Endothelial cell of hepatic sinusoid (primary cell): Measurements from ENCODE around the gene SLC22A23.

ENCODE experiments used
- in situ Hi-C: cut with HindIII; loops from 2 replicates; pipeline ENCODE4 v1.10.0; 2017; ENCODE audit warnings: low sequenced_read_pairs

Gene SLC22A23

DNA sequence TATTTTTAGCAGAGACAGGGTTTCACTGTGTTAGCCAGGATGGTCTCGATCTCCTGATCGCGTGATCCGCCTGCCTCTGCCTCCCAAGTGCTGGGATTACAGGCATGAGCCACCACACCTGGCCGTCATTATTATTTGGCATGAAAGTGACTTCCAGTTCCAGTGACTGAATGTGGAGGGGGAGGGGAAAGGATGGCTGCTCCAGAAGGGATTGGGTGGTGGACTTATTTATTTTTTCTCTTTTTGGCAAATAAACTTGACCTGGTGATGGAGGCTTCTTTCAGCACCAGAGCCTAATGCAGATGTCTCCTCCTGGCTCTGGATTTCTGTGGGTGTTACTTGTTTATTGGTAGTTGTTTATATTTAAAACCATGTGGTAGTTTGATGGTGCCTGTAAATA lies 16.9 kb upstream of the SLC22A23 start:
- in situ Hi-C loops, result loop anchor here (5.0 kb wide), 1 partner anchor 101 kb away; no protein-coding TSS in a partner anchor

DNA sequence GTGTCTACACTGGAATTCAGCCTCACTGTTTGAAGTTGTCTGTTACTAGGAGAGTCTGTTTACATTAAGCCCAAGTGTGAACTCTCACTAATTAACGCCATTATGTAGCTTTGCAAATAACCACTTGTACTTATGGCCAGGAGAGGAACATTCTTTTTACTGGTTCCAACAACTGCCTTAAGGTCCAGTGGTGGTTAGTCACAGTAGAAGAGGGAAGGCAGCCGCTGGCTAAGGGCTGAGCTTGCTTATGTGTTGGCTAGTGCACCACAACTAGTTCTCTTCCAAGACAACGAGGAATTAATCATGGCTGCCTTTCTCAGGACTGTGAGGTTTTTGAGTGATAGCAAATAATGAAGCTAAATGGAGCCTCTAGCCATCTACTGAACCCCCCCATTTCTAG lies 14.9 kb upstream of the SLC22A23 start:
- in situ Hi-C loops, result loop anchor here (5.0 kb wide), 1 partner anchor 99 kb away; no protein-coding TSS in a partner anchor

DNA sequence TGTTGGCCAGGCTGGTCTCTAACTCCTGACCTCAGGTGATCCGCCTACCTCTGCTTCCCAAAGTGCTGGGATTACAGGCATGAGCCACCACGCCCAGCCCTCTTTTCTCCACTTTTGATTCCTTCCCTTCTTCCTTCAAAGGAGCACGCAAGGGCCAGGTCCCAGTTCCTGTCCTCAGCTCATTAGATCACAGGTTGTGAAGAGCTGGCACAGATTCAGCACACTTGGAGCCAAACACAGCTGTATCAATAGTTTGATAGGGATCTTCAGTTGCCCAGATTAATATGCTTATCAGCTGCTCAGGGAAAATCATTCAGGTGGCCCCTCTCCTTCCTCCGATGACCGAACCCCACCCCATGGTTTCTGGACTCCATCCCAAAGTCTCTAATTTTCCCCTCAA lies 14.4 kb upstream of the SLC22A23 start:
- in situ Hi-C loops, result loop anchor here (5.0 kb wide), 1 partner anchor 99 kb away; no protein-coding TSS in a partner anchor

DNA sequence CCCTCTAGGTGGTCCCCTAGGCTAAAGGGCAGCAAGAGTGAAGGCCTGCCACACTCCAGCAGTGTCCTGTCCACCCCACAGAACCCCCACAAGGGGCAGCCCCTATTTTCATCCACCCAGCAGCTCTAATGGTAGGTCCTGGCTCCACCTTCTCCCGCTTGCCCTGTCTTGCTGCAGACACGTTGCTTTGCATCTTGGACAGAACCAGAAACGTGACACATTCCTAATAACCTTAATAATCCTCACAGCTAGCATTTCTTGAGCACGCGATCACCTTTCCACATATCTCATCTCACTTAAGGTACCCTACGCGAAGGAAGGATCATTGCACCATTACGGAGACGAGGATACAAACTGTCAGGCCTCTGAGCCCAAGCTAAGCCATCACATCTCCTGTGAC lies 11.7 kb upstream of the SLC22A23 start:
- in situ Hi-C loops, result no loop called here

DNA sequence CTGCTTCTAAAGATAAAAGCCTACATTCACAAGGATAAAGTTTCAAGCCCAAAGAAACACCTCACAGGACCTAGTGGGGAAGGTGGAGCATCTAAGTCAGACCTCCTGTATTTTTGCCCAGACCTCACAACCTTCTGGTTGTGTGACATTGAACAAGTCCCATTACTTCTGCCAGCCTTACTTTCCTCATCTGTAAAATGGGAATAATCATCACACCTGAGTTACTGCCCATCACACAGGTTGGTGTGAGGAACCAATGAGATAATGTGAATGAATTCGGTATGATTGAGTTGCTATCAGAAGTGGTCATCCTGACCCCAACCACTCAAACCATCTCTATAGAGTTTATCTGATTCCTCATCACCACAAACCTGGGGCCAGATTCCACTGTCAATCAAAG lies 11.1 kb upstream of the SLC22A23 start:
- in situ Hi-C loops, result no loop called here

DNA sequence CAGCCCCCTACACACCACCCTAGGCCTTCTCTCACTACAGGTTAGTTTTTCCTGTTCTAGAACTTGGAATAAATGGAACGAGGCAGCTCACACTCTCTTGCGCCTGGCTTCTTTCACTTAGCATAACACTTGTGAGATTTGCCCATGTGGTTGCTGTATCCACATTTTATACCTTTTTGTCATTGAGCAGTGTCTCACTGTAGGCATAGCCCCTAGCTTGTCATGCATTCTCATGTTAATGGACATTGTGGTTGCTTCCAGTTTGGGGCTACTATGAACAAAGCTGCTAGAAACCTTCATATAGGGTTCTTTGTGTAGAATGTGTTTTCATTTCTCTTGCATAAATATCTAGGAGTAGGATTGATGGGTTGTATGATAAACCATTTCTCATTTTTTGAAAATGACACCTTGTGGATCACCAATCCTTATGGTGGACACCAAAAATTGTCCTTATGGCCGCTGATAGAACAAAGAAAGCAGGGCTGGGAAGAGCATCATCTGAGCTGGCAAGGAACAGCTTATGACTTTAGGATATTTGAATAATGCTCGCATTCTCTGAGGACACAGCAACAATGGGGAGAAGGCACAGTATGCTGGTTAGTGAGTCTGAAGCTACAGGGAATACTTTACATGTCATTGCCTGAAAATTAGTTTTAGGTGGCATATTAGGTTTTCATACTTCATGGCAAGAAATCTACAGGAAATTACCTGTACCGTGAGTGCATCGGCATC lies 9.8 kb upstream of the SLC22A23 start:
- in situ Hi-C loops, result no loop called here

DNA sequence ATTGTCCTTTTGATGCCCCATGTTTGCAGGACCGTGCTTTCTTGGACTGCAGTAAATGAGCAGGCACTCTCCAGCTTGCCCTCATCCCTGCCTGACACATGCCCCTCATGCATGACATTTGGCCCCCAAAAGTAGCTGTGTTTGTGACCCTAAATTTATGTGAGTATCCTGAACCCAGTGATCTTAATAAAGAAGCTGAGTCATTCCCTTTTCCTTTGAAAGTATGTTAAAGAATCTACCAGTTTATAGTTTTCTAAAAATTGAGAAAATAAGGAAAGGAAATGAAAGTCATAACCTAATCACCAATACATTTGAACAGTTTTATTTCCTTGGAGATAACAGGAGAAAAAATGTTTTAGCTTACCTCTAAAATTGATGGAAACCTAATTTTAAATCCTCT lies 3.4 kb upstream of the SLC22A23 start:
- in situ Hi-C loops, result no loop called here

DNA sequence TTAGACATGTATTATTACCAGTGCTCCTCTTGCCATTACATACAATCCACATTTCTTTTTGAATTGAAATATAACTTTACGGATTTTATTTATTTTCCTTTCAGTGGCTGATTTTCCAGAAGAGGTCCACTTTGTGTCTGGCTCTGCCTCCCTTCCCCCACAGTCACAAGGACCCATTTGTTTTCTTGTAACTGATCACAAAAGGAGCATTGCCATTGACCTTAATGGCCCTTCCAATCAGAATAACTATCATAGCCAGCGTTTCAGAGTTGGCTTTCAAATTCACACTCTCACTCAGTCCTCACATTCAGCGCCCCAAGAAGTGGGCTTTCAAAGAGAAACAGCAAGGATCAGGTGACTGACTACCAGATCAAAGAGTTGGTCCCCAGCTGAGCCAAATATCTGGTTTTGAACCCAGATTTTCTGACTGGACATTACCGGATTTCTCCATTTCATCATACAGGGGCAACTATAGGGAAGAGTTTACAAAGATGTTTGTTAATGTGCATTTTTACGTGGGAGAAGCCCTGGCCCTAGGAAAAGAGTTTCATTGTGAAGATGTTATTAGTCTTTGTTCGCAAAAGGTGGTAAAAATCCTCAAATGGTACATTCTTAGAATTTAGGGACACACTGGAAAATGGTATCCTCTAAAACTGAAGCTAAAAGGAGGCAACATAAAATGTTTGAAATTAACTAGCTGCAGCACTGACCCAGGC lies 2.0 kb upstream of the SLC22A23 start:
- in situ Hi-C loops, result no loop called here

DNA sequence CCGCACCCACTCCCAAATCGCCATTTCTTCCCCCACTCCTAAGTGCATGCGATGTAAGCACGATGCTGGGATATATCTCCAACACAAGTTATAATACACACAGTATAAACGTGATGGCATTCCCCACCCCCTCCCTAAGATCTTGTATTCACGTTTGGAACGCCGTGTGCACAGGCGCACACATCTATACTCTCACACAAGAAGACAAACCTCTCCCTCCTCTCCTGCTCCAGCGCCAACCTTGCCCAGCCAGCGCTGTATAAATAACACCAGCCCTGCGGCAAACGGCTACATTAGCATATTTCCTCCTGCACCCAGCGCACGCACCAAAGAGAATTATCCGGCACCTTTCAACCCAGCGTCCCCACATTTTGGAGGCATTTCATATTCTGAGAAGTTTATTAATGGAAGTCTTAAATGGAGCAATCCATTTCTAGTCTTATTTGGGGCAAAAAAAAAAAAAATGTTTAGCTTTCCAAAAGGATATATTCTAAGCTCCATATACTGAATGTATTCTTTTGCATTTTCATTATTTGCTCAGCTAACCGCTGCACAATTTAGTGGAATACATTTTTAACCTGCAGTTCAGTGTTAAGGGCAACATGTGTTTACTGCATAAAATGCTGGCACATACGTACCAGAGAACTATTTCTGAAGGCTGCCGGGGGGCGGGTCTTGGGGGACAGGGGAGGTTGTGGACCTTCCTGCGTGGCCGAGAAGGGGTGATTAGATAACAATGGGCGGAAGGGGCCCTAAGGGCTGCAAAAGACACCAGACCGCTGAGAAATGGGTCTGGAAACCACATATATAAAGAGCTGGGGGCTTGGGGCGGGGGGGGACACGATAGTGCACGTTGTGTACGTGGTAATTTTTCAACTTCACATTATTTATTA lies 1.1 kb upstream of the SLC22A23 start:
- in situ Hi-C loops, result no loop called here

DNA sequence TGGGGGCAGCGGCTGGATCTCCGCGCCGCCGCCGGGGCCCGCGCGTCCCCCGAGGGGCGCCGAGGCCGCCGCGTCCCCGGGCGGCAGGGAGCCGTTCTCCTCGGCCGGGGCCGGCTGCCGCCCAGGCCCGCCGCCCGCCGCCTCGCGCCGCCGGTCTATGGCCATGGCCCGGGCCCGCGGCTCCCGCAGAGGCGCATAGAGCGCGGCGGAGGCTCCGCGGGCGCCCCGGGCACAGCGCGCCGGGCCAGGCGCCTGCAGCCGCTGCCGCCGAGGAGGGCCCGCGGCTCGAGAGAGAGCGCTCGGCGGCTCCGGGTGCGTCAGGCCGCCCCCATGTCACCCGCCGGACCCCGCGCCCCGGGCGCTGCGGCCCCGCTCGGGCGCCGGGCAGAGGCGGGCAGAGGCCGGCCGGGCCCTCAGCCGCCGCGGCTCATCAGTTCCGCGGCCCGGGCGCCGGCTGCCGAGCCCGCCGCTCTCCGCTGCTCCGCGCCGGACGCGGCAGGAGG lies 404 bp downstream of the SLC22A23 start:
- in situ Hi-C loops, result no loop called here

DNA sequence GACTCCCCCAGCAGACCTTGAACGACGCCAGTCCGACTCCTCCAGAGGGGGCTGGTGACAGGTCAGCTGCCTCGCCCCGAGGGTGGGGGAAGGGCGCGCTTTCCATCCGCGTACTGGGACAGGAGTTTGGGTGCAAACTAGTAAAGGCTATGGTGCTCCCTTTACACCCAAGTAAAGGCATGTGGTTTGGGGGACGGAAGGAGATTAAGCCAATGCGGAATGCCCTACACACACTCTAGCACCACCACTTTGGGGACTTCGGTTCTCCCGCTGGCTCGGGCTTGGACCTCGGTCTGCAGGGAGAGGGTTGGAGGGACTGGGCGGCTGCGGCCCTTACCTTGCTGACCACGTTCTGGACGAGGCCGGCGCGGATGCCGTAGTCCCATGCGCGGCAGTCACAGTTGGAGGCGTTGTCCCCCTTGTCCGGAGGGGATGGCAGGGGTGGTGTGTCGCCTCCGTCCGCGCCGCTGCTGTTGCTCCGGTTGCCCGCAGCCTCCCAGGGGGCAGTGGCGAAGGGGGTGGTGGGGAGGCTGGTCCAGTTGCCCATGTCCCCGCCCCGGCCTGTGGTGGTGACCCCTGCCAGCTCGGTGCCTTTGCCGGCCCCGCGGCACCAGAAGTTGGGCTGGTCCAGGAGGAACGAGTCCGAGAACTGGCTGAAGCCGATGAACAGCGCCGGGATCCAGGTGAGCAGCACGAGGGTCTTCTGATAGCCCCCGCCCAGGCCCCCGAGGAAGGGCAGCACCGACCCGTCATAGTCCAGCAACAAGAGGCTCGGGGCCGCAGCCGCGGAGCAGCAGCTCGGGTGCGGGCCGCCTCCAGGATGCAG lies 1.1 kb downstream of the SLC22A23 start:
- in situ Hi-C loops, result no loop called here

DNA sequence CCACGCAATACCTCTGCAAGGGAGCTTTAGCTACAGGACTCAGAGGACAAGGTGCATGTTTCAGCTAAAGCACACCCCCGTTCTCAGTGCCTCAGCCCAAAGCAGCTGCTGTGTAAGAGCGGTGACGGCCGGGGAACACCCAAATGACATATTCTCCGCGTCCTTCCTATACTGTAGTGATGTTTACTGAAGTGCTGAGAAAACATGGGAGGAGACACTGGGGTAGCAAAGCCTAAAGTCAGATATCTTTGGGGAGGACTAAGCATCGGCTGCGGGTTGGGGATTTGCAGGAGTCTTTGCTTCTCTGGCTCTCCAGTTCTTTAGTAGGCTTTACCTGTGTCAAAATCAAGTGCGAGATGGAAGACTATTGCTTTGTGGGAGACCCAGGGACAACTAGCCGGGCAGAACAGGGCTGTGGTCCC lies 1.7 kb downstream of the SLC22A23 start:
- in situ Hi-C loops, result no loop called here

DNA sequence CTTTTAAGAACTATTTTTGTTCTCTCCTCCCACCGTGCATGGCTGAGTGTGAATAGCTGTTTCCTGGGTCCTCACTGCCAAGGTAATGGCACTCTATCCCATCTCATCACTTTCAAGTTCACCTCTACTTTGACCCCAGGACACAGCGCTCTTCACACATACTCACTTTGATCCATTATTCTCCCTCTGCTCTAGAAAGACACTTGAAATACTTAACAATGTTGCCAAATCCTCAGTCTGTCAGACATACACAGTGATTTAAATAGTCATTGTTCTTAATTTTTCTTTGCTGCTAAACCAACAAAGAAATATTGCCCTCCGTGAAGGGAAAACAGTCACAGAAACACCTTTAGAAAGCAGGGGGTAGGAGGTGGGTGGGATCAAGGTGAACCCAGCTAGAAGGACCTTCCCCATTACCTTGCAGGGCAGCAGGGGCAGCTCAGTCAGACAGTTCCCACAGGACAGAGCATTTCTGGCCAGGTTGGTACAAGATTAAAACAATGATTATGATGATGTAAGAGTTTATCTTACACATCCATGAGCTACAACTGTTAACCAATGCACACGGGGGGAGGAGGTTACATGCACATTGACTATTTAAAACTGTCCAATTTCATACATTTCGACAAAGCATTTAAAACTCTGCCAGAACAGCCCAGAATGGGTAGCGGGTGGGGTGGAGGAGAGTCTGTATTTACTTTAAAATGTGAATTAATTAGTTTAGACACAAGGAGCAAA lies 2.4 kb downstream of the SLC22A23 start:
- in situ Hi-C loops, result no loop called here

DNA sequence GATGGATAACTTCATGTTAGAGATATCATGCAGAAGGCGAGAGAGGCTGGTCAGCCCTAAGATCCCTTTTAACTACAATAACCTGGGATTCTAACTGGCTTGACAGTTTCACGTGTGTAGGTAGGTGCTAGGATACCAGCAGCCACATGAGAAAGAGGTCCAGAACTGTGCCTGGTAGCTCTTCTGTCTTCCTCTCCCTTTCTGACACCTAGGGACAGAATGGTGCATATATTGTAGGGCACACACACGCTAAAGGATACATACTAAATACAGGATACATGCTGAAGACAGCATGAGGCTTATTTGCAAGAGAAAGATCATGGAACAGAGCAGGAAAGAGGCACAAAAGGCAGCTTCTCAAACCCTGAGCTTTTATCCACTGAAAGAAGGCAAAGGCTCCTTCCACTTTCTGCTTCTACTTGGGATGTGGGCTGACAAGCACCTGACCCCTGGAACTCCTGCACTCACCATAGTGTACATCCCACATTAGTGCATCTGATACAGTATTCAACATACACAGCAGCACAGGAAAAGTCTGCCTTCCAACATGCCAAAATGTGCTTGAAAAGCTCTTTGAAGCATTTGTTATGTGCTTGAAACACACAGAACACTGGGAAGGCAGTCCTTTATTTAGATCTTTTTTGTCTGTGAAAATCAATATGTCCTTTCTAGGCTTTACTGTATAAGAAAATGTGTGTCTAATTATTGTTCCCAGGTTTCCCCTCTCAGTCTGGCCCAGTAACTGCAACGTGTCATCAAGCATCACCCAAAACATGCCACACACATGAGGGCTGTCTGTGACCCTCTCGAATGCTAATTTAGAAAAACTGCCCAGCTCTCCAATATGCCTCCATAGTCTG lies 3.2 kb downstream of the SLC22A23 start:
- in situ Hi-C loops, result no loop called here

DNA sequence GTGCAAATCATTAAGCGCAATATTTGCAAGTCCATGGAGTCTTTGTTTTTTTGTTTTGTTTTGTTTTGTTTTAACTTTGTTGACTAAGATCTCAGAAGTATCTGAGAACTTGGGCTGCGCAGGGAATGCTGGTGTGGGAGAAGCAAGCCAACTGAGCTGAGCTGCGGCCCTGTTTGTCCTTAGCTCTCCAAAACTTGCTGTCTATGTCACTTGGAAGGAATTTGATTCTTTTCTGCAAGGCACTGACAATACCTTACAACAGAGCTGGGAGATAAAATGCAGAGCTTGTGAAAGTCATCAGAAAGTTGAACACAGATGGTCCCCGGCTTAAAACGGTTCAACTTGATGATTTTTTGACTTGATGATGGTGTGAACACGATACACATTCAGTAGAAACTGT lies 5.4 kb downstream of the SLC22A23 start:
- in situ Hi-C loops, result no loop called here

DNA sequence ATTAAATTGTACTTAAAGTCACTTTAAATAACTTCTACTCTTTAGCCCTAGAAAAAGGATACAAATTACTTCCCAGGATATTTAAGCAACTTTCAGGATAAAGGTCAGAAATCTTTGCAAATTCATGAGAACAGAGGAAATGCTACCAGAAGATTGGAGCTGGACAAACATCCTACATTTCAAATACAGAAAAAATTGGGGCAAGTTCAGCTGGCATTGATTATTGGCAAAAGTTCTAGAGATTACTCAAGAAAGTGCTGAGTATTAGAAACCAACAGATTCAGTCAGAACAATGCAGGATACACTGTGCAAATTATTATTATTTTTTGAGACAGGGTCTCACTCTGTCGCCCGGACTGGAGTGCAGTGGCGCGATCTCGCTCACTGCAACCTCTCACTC lies 6.0 kb downstream of the SLC22A23 start:
- in situ Hi-C loops, result no loop called here

DNA sequence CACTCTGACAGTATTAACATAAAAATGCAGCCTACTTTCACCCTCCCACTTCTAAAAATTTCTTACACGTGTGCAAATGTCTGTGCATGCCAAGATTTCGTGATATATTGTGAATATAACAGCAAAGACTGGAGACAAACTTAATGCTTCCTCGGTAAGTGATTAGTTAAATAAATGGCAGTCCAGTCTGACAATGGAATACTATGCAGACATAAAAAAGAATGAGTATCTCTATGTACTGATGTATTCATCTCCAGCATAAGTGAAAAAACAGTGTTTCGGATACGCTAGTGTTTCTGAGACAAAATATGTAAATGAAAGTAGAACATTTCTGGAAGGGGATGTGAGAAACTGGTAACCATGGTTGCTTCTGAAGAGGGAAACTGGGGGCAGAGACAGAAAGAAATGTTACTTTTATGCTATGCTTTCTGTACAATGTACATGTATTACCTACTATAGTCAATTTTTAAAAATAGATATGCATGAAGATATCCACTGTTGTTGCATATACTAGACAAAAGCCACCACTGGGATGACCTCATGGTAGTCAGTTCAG lies 7.0 kb downstream of the SLC22A23 start:
- in situ Hi-C loops, result no loop called here

DNA sequence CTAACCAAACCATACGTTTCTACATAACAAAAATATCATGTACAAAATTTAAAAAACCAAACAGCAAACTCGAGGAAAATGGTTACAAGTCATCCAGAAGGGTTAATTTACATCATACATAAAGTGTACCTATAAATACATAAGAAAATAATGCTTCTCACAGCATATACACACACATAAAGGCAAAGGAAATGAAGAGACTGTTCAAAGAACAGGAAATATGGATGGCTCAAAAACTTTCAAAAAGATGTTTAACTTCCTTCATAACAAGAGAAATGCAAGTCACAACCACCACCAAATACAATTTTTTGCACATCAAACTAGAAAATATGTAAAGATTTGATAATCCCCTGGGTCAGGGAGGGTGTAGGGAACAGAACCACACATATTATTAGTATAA lies 7.5 kb downstream of the SLC22A23 start:
- in situ Hi-C loops, result no loop called here
